ENCODE results near the gene PHB1.

PHB1 gene

GRCh38 chr17:49438436-49439278 is 24.0 kb upstream of the PHB1 start:
- no peak overlapping the region for H3K4ac ChIP-seq (ENCODE audit: low read length)
- no CpG with 5 or more reads among the region's 30 CpGs for WGBS, 2 donors (ENCODE audit: extremely low coverage in 2 of 2, insufficient read length in 2 of 2, insufficient replicate concordance in 1 of 2)
- H3K4me3 ChIP-seq (ENCODE audit: low read length in 2 of 2), result peak overlapping the region in 1 of 2 donors; percentile 13

GRCh38 chr17:49437696-49438435 is 23.2 kb upstream of the PHB1 start:
- no peak overlapping the region for H3K4me3 ChIP-seq (ENCODE audit: low read length in 2 of 2)
- no CpG with 5 or more reads among the region's 7 CpGs for WGBS, 2 donors (ENCODE audit: extremely low coverage in 2 of 2, insufficient read length in 2 of 2, insufficient replicate concordance in 1 of 2)
- no peak overlapping the region for H3K14ac ChIP-seq (ENCODE audit: low read length)
- peak overlapping the region; percentile 74 for H2AFZ ChIP-seq (ENCODE audit: low read length)
- H4K91ac ChIP-seq (ENCODE audit: low read depth, low read length, poor library complexity), result no peak overlapping the region
- peaks cover 16 to 41% of the 10 kb centered on the region in 2 donors for H3K4me1 ChIP-seq (ENCODE audit: control insufficient read depth in 2 of 2, insufficient read depth in 1 of 2, low read depth in 1 of 2, low read length in 2 of 2)
- H2AK5ac ChIP-seq (ENCODE audit: low read depth, low read length), result peak overlapping the region; percentile 16
- H3K23ac ChIP-seq (ENCODE audit: low read depth, low read length, poor library complexity), result no peak overlapping the region
- H3K4ac ChIP-seq (ENCODE audit: low read length), result no peak overlapping the region
- H3K9me3 ChIP-seq (replicated peaks in 1 of 2; ENCODE audit: control insufficient read depth in 2 of 2, insufficient read depth in 1 of 2, low read depth in 1 of 2, low read length in 2 of 2), result peaks cover 0 to 5% of the 10 kb centered on the region in 2 donors
- H2BK120ac ChIP-seq (ENCODE audit: low read depth, low read length), result no peak overlapping the region
- no peak overlapping the region for H3K4me2 ChIP-seq (ENCODE audit: insufficient read depth, low read length, poor library complexity, severe bottlenecking)
- no peak overlapping the region for H4K8ac ChIP-seq (ENCODE audit: low read depth, low read length)
- peaks cover 0 to 81% (median 0%) of the 10 kb centered on the region in 3 experiments for H3K27me3 ChIP-seq (ENCODE audit: control insufficient read depth in 3 of 3, insufficient read depth in 3 of 3, low read depth in 1 of 3, low read length in 3 of 3)
- peak overlapping the region; percentile 93 for H2BK12ac ChIP-seq (ENCODE audit: low read length)
- no peaks in the 10 kb centered on the region for H3K79me1 ChIP-seq (ENCODE audit: low read depth, low read length)
- H3K18ac ChIP-seq (ENCODE audit: low read length), result peak overlapping the region; percentile 90
- DNase-seq (ENCODE audit: low spot score), result no peak
- H3K9ac ChIP-seq (ENCODE audit: low read depth, low read length, poor library complexity), result no peak overlapping the region
- H2BK5ac ChIP-seq (ENCODE audit: low read length), result no peak overlapping the region
- H3K36me3 ChIP-seq (replicated peaks in 1 of 2; ENCODE audit: control insufficient read depth in 2 of 2, insufficient read depth in 2 of 2, low read length in 2 of 2), result no peaks in the 10 kb centered on the region
- H3K27ac ChIP-seq (replicated peaks; ENCODE audit: low read length), result peak overlapping the region; percentile 73
- H2BK15ac ChIP-seq (ENCODE audit: low read length), result peak overlapping the region; percentile 3

More at GRCh38 chr17:49438436-49439278, 24.0 kb upstream of the PHB1 start:
- peaks cover 16 to 41% of the 10 kb centered on the region in 2 donors for H3K4me1 ChIP-seq (ENCODE audit: control insufficient read depth in 2 of 2, insufficient read depth in 1 of 2, low read depth in 1 of 2, low read length in 2 of 2)
- peak; percentile 89 for DNase-seq (ENCODE audit: low spot score)
- H3K79me1 ChIP-seq (ENCODE audit: low read depth, low read length), result no peaks in the 10 kb centered on the region
- peak overlapping the region; percentile 59 for H3K14ac ChIP-seq (ENCODE audit: low read length)
- peak overlapping the region; percentile 47 for H3K4me2 ChIP-seq (ENCODE audit: insufficient read depth, low read length, poor library complexity, severe bottlenecking)
- H4K8ac ChIP-seq (ENCODE audit: low read depth, low read length), result peak overlapping the region; percentile 73
- H2BK5ac ChIP-seq (ENCODE audit: low read length), result peak overlapping the region; percentile 30
- H3K36me3 ChIP-seq (replicated peaks in 1 of 2; ENCODE audit: control insufficient read depth in 2 of 2, insufficient read depth in 2 of 2, low read length in 2 of 2), result no peaks in the 10 kb centered on the region
- peak overlapping the region; percentile 87 for H2BK12ac ChIP-seq (ENCODE audit: low read length)
- peak overlapping the region; percentile 50 for H3K9ac ChIP-seq (ENCODE audit: low read depth, low read length, poor library complexity)
- peak overlapping the region; percentile 88 for H3K27ac ChIP-seq (replicated peaks; ENCODE audit: low read length)
- peak overlapping the region; percentile 53 for H2BK120ac ChIP-seq (ENCODE audit: low read depth, low read length)
- H2AFZ ChIP-seq (ENCODE audit: low read length), result peak overlapping the region; percentile 74
- H3K23ac ChIP-seq (ENCODE audit: low read depth, low read length, poor library complexity), result peak overlapping the region; percentile 47
- H2BK15ac ChIP-seq (ENCODE audit: low read length), result peak overlapping the region; percentile 32
- H3K9me3 ChIP-seq (replicated peaks in 1 of 2; ENCODE audit: control insufficient read depth in 2 of 2, insufficient read depth in 1 of 2, low read depth in 1 of 2, low read length in 2 of 2), result peaks cover 0 to 5% of the 10 kb centered on the region in 2 donors
- H3K18ac ChIP-seq (ENCODE audit: low read length), result peak overlapping the region; percentile 96
- H3K27me3 ChIP-seq (ENCODE audit: control insufficient read depth in 3 of 3, insufficient read depth in 3 of 3, low read depth in 1 of 3, low read length in 3 of 3), result peaks cover 0 to 83% (median 0%) of the 10 kb centered on the region in 3 experiments
- H4K91ac ChIP-seq (ENCODE audit: low read depth, low read length, poor library complexity), result peak overlapping the region; percentile 96
- H2AK5ac ChIP-seq (ENCODE audit: low read depth, low read length), result peak overlapping the region; percentile 99

- no peak for DNase-seq (ENCODE audit: low spot score)
- Histone ChIP-seq H2BK120ac (ENCODE audit: low read depth, low read length) (no peak overlapping the region), H2AFZ (ENCODE audit: low read length) (no peak overlapping the region), H3K36me3 (replicated peaks in 1 of 2; ENCODE audit: control insufficient read depth in 2 of 2, insufficient read depth in 2 of 2, low read length in 2 of 2) (no peaks in the 10 kb centered on the region), H2BK15ac (ENCODE audit: low read length) (no peak overlapping the region), H2BK5ac (ENCODE audit: low read length) (no peak overlapping the region), H3K4me1 (ENCODE audit: control insufficient read depth in 2 of 2, insufficient read depth in 1 of 2, low read depth in 1 of 2, low read length in 2 of 2) (peaks cover 16 to 37% of the 10 kb centered on the region in 2 donors), H3K18ac (ENCODE audit: low read length) (no peak overlapping the region), H3K27ac (replicated peaks; ENCODE audit: low read length) (no peak overlapping the region), H3K4ac (ENCODE audit: low read length) (no peak overlapping the region), H3K4me2 (ENCODE audit: insufficient read depth, low read length, poor library complexity, severe bottlenecking) (no peak overlapping the region), H4K91ac (ENCODE audit: low read depth, low read length, poor library complexity) (no peak overlapping the region), H3K9me3 (replicated peaks in 1 of 2; ENCODE audit: control insufficient read depth in 2 of 2, insufficient read depth in 1 of 2, low read depth in 1 of 2, low read length in 2 of 2) (no peaks in the 10 kb centered on the region), H2AK5ac (ENCODE audit: low read depth, low read length) (no peak overlapping the region), H3K9ac (ENCODE audit: low read depth, low read length, poor library complexity) (no peak overlapping the region), H3K79me1 (ENCODE audit: low read depth, low read length) (no peaks in the 10 kb centered on the region), H2BK12ac (ENCODE audit: low read length) (no peak overlapping the region), H3K23ac (ENCODE audit: low read depth, low read length, poor library complexity) (no peak overlapping the region), H4K8ac (ENCODE audit: low read depth, low read length) (no peak overlapping the region), H3K27me3 (ENCODE audit: control insufficient read depth in 3 of 3, insufficient read depth in 3 of 3, low read depth in 1 of 3, low read length in 3 of 3) (peaks cover 0 to 79% (median 0%) of the 10 kb centered on the region in 3 experiments), H3K14ac (ENCODE audit: low read length) (no peak overlapping the region), H3K4me3 (ENCODE audit: low read length in 2 of 2) (no peak overlapping the region)
- no CpG with 5 or more reads among the region's 4 CpGs for WGBS, 2 donors (ENCODE audit: extremely low coverage in 2 of 2, insufficient read length in 2 of 2, insufficient replicate concordance in 1 of 2)
Observed at GRCh38 chr17:49436174-49436573, 21.5 kb upstream of the PHB1 start.

DNA sequence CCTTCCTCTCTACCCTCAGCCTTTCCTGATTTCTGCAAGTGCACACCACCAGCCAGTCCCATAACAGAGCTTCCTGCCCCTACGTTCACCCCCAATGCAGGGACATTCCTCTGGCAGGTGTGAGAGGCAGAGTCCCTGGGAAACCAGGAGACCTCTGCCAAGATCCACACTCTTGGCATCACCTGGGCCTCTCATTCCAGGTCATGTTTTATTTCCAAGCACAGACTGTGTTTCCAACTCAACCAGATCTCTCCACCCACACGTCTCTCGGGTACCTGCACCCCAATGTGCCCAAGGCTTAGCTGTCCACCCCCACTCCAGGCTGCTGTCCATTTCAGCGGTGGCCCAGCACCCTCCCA is 21.0 kb upstream of the PHB1 start:
- Histone ChIP-seq H3K9me3 (replicated peaks in 1 of 2; ENCODE audit: control insufficient read depth in 2 of 2, insufficient read depth in 1 of 2, low read depth in 1 of 2, low read length in 2 of 2) (no peaks in the 10 kb centered on the region), H3K4me2 (ENCODE audit: insufficient read depth, low read length, poor library complexity, severe bottlenecking) (no peak overlapping the region), H2AFZ (ENCODE audit: low read length) (no peak overlapping the region), H2AK5ac (ENCODE audit: low read depth, low read length) (peak overlapping the region; percentile 69), H2BK5ac (ENCODE audit: low read length) (no peak overlapping the region), H2BK12ac (ENCODE audit: low read length) (no peak overlapping the region), H3K14ac (ENCODE audit: low read length) (no peak overlapping the region), H3K27ac (replicated peaks; ENCODE audit: low read length) (no peak overlapping the region), H2BK15ac (ENCODE audit: low read length) (no peak overlapping the region), H2BK120ac (ENCODE audit: low read depth, low read length) (peak overlapping the region; percentile 23), H3K18ac (ENCODE audit: low read length) (peak overlapping the region; percentile 81), H3K9ac (ENCODE audit: low read depth, low read length, poor library complexity) (no peak overlapping the region), H3K36me3 (replicated peaks in 1 of 2; ENCODE audit: control insufficient read depth in 2 of 2, insufficient read depth in 2 of 2, low read length in 2 of 2) (no peaks in the 10 kb centered on the region), H3K4ac (ENCODE audit: low read length) (no peak overlapping the region), H3K4me3 (ENCODE audit: low read length in 2 of 2) (no peak overlapping the region), H3K27me3 (ENCODE audit: control insufficient read depth in 3 of 3, insufficient read depth in 3 of 3, low read depth in 1 of 3, low read length in 3 of 3) (peaks cover 0 to 74% (median 0%) of the 10 kb centered on the region in 3 experiments), H3K79me1 (ENCODE audit: low read depth, low read length) (no peaks in the 10 kb centered on the region), H4K8ac (ENCODE audit: low read depth, low read length) (no peak overlapping the region), H3K23ac (ENCODE audit: low read depth, low read length, poor library complexity) (peak overlapping the region; percentile 11), H3K4me1 (ENCODE audit: control insufficient read depth in 2 of 2, insufficient read depth in 1 of 2, low read depth in 1 of 2, low read length in 2 of 2) (peaks cover 16 to 37% of the 10 kb centered on the region in 2 donors), H4K91ac (ENCODE audit: low read depth, low read length, poor library complexity) (no peak overlapping the region)
- DNase-seq (ENCODE audit: low spot score), result no peak
- no CpG with 5 or more reads among the region's 4 CpGs for WGBS, 2 donors (ENCODE audit: extremely low coverage in 2 of 2, insufficient read length in 2 of 2, insufficient replicate concordance in 1 of 2)

Data from neuronal stem cell (in vitro differentiated cells).